Trophoblast cell (in vitro differentiated cells and primary cell): ENCODE measurements around the gene TRIM4.
"Not testable (repeated sequence)": the region's sequence is repeated elsewhere in the genome, so short reads cannot be mapped to it uniquely, and the experiment has no call there.

Experiments used
- DNase-seq, 2 donors: peaks; one replicate each; pipeline ENCODE4 v3.0.0-alpha.2; 2016
- H2AFZ ChIP-seq: 2 replicates; pipeline ENCODE4 v1.6.1; 2013; ENCODE audit warnings: low read length, moderate library complexity, mild to moderate bottlenecking; ENCODE audit not compliant: insufficient read depth, poor library complexity
- H2AK5ac ChIP-seq: 2 replicates; pipeline ENCODE4 v1.6.1; 2013; ENCODE audit warnings: mild to moderate bottlenecking, low read length
- H2BK120ac ChIP-seq: 2 replicates; pipeline ENCODE4 v1.6.1; 2013; ENCODE audit warnings: low read length, mild to moderate bottlenecking, moderate library complexity; ENCODE audit not compliant: insufficient read depth, poor library complexity
- H2BK12ac ChIP-seq: 2 replicates; pipeline ENCODE4 v1.6.1; 2013; ENCODE audit warnings: mild to moderate bottlenecking, low read length, moderate library complexity
- H2BK5ac ChIP-seq: 2 replicates; pipeline ENCODE4 v1.6.1; 2013; ENCODE audit warnings: low read length, low read depth, moderate library complexity, mild to moderate bottlenecking; ENCODE audit not compliant: poor library complexity
- H3K14ac ChIP-seq: 2 replicates; pipeline ENCODE4 v1.6.1; 2013; ENCODE audit warnings: mild to moderate bottlenecking, low read length
- H3K18ac ChIP-seq: 2 replicates; pipeline ENCODE4 v1.6.1; 2013; ENCODE audit warnings: mild to moderate bottlenecking, low read length
- H3K23ac ChIP-seq: 2 replicates; pipeline ENCODE4 v1.6.1; 2013; ENCODE audit warnings: low read length
- H3K27ac ChIP-seq: 2 replicates; pipeline ENCODE4 v1.5.1; 2013; ENCODE audit warnings: low read depth, mild to moderate bottlenecking, inconsistent platforms, low read length, moderate library complexity
- H3K27me3 ChIP-seq: 2 replicates; pipeline ENCODE4 v1.6.1; 2013; ENCODE audit warnings: inconsistent platforms, mild to moderate bottlenecking, low read length, moderate library complexity; ENCODE audit not compliant: insufficient read depth
- H3K36me3 ChIP-seq, 2 experiments: 1 replicate in 1 of 2; 2 replicates in 1 of 2; pipeline ENCODE4 v1.6.1; 2013; ENCODE audit warnings: low read length in 2 of 2, mild to moderate bottlenecking in 2 of 2, moderate library complexity in 1 of 2; ENCODE audit not compliant: insufficient read depth in 2 of 2, control insufficient read depth in 1 of 2
- H3K4ac ChIP-seq: 2 replicates; pipeline ENCODE4 v1.6.1; 2013; ENCODE audit warnings: low read depth, mild to moderate bottlenecking, low read length, moderate library complexity
- H3K4me1 ChIP-seq, 2 experiments: 1 replicate in 1 of 2; 2 replicates in 1 of 2; pipeline ENCODE4 v1.6.1; 2013; ENCODE audit warnings: low read length in 2 of 2, mild to moderate bottlenecking in 2 of 2, moderate library complexity in 1 of 2; ENCODE audit not compliant: insufficient read depth in 2 of 2, control insufficient read depth in 1 of 2
- H3K4me2 ChIP-seq: 2 replicates; pipeline ENCODE4 v1.6.1; 2013; ENCODE audit warnings: inconsistent platforms, mild to moderate bottlenecking, low read length, moderate library complexity
- H3K4me3 ChIP-seq: 2 replicates; pipeline ENCODE4 v1.5.1; 2013; ENCODE audit warnings: mild to moderate bottlenecking, low read depth, low read length, inconsistent platforms
- H3K79me1 ChIP-seq: one replicate; pipeline ENCODE4 v1.6.1; 2013; ENCODE audit warnings: low read length
- H3K79me2 ChIP-seq: 2 replicates; pipeline ENCODE4 v1.6.1; 2013; ENCODE audit warnings: low read length, mild to moderate bottlenecking; ENCODE audit not compliant: control insufficient read depth, insufficient read depth, poor library complexity
- H3K9ac ChIP-seq: 2 replicates; pipeline ENCODE4 v1.6.1; 2013; ENCODE audit warnings: mild to moderate bottlenecking, low read length
- H3K9me3 ChIP-seq: 2 replicates; pipeline ENCODE4 v1.6.1; 2013; ENCODE audit warnings: low read depth, mild to moderate bottlenecking, control low read depth, inconsistent platforms, low read length; ENCODE audit not compliant: insufficient read depth
- H4K12ac ChIP-seq: 2 replicates; pipeline ENCODE4 v1.6.1; 2013; ENCODE audit warnings: low read depth, mild to moderate bottlenecking, low read length, moderate library complexity
- H4K8ac ChIP-seq: 2 replicates; pipeline ENCODE4 v1.6.1; 2013; ENCODE audit warnings: low read depth, mild to moderate bottlenecking, low read length, moderate library complexity
- H4K91ac ChIP-seq: one replicate; pipeline ENCODE4 v1.6.1; 2013; ENCODE audit warnings: low read depth, mild to moderate bottlenecking, low read length, moderate library complexity
- WGBS: extraction: QIAGEN DNeasy Blood & Tissue Kit; methylation state at CpG from one replicate; pipeline ENCODE4 v1.1.7; 2013; ENCODE audit warnings: missing lambda C conversion rate; ENCODE audit not compliant: insufficient read length, insufficient coverage; ENCODE audit errors: extremely low coverage; 5-methylcytosine and 5-hydroxymethylcytosine counted together

TRIM4 gene

DNA sequence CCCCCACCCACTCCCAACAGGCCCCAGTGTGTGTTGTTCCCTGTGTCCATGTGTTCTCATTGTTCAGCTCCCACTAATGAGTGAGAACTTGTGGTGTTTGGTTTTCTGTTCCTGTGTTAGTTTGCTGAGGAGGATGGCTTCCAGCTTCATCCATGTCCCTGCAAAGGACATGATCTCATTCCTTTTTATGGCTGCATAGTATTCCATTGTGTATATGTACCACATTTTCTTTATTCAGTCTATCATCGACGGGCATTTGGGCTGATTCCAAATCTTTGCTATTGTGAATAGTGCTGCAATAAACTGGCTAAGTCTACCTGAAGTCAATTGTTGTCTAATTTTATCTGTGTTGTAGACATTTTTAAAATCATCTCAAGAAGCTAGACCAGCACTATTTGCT is 51.9 kb downstream of the TRIM4 start:
- H4K12ac ChIP-seq, H3K9me3 ChIP-seq, H3K9ac ChIP-seq, H2BK5ac ChIP-seq, H3K23ac ChIP-seq, H2BK120ac ChIP-seq, H4K91ac ChIP-seq, H3K79me2 ChIP-seq, H3K27me3 ChIP-seq, H3K79me1 ChIP-seq, H2BK12ac ChIP-seq, DNase-seq, H3K4me3 ChIP-seq, H3K4ac ChIP-seq, H3K27ac ChIP-seq, H3K14ac ChIP-seq, H4K8ac ChIP-seq, H3K36me3 ChIP-seq, H2AK5ac ChIP-seq, H2AFZ ChIP-seq, H3K4me2 ChIP-seq, H3K4me1 ChIP-seq, H3K18ac ChIP-seq: not testable (repeated sequence)
- WGBS, result no CpG with 5 or more reads among the region's 2 CpGs

DNA sequence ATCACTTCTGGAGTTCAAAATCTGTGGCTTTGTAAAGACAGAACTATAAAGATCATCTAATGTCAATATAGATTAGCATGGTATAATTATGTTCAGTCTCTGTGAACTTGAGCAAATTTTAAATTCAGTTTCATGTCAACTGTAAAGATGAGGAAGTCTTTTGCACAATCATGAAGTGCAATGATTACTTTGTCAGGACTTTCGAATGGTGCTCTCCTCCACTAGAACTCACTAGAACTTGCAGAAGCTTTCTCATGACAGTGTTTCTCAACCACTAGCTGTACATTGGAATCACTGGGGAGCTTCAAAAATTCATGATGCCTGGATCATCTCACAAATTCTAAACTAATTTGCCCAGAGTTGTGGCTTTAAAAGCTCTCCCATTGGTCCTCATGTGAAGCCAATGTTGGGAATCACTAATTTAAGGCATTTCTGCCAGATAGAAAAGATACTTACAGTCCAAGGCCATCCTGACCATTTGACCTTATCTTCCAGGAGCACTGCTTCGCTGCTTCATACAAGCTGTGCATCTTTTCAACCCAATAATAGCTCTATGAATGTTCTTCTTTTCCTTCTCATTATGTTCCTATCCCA is 55.4 kb downstream of the TRIM4 start:
- WGBS, result no CpG with 5 or more reads among the region's 2 CpGs
- no peak overlapping the region for H2AFZ ChIP-seq
- no peak overlapping the region for H2AK5ac ChIP-seq
- H3K23ac ChIP-seq, result no peak overlapping the region
- H2BK12ac ChIP-seq, result no peak overlapping the region
- H4K12ac ChIP-seq, result no peak overlapping the region
- no peaks in the 10 kb centered on the region for H3K36me3 ChIP-seq
- no peak overlapping the region for H2BK5ac ChIP-seq
- no peaks in the 10 kb centered on the region for H3K79me2 ChIP-seq
- no peak overlapping the region for H3K18ac ChIP-seq
- H3K4me1 ChIP-seq, result peaks cover 5 to 10% of the 10 kb centered on the region in 2 experiments
- no peak overlapping the region for H3K27ac ChIP-seq
- no peaks in the 10 kb centered on the region for H3K9me3 ChIP-seq
- H3K4me3 ChIP-seq, result no peak overlapping the region
- H3K9ac ChIP-seq, result no peak overlapping the region
- H3K79me1 ChIP-seq, result no peaks in the 10 kb centered on the region
- no peak overlapping the region for H4K91ac ChIP-seq
- no peaks in the 10 kb centered on the region for H3K27me3 ChIP-seq
- H3K4ac ChIP-seq, result no peak overlapping the region
- H2BK120ac ChIP-seq, result no peak overlapping the region
- H3K4me2 ChIP-seq, result no peak overlapping the region
- no peak for DNase-seq
- no peak overlapping the region for H4K8ac ChIP-seq
- H3K14ac ChIP-seq, result no peak overlapping the region

DNA sequence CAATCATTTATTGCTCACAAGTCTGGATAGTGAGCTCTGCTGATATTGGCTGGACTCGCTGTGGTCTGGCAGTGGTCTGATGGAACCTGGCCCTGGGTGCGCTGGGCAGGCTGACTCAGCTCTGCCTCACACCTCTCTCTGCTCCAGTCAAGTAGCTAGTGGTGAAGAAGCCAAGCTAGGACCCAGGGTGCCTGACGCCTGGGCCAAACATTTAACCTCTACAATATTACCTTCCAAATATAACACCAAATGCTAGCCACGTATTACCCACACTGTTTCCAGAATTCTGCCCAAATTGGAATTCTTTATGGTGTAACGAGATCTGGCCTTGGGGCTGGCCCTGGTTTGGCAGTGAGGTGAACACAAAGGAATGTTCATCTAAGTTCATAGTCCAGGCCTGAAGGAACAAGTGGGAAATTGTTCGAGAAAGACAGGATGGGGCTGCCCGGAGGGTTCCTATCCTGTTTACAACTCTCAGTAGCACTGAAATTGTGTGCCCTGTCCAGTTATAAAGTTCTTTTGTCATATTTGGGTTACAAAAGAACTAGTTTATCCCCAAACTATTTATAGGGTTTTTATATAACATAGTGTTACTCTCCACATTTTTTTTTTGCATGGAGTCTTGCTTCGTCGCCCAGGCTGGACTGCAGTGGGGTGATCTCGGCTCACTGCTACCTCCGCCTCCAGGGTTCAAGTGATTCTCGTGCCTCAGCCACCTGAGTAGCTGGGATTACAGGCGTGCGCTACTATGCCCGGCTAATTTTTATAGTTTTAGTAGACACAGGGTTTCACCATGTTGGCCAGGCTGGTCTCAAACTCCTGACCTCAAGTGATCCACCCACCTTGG is 58.8 kb downstream of the TRIM4 start:
- H2AFZ ChIP-seq, result no peak overlapping the region
- no peaks in the 10 kb centered on the region for H3K79me2 ChIP-seq
- peaks cover 5 to 10% of the 10 kb centered on the region in 2 experiments for H3K4me1 ChIP-seq
- no peak overlapping the region for H3K23ac ChIP-seq
- H3K18ac ChIP-seq, result peak overlapping the region; percentile 29
- no peak overlapping the region for H3K4ac ChIP-seq
- H4K12ac ChIP-seq, result no peak overlapping the region
- peak overlapping the region; percentile 37 for H3K27ac ChIP-seq
- peak overlapping the region; percentile 51 for H2BK12ac ChIP-seq
- H4K8ac ChIP-seq, result peak overlapping the region; percentile 22
- H3K27me3 ChIP-seq, result no peaks in the 10 kb centered on the region
- H3K9ac ChIP-seq, result no peak overlapping the region
- no peak overlapping the region for H4K91ac ChIP-seq
- H2BK5ac ChIP-seq, result peak overlapping the region; percentile 41
- peak; percentile 11 to 34 for DNase-seq
- no CpG with 5 or more reads among the region's 15 CpGs for WGBS
- H3K79me1 ChIP-seq, result no peaks in the 10 kb centered on the region
- H3K9me3 ChIP-seq, result no peaks in the 10 kb centered on the region
- H3K36me3 ChIP-seq, result no peaks in the 10 kb centered on the region
- no peak overlapping the region for H2AK5ac ChIP-seq
- peak overlapping the region; percentile 4 for H3K4me2 ChIP-seq
- no peak overlapping the region for H3K4me3 ChIP-seq
- no peak overlapping the region for H3K14ac ChIP-seq
- H2BK120ac ChIP-seq, result peak overlapping the region; percentile 14

DNA sequence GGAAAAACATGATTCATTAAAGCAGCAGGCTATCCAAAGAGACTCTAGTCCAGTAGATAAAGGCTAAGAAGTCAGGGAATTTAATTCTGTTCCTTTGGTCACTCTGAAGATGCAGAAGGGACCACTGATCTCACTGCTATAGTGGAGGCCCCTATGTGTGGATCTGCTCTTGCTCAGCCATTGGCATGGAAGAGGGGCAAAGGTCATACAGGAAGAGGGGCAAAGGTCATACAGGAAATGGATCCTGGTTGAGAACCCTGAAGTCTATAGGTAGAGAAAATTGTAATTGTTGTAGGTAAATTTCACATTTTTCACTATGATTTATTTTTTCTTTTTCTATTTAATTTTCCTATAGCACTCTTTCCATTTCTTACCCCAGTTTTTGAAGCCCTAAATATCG is 64.1 kb downstream of the TRIM4 start:
- H2AFZ ChIP-seq, result no peak overlapping the region
- no CpG with 5 or more reads among the region's 1 CpG for WGBS
- H3K9me3 ChIP-seq, result no peaks in the 10 kb centered on the region
- H4K8ac ChIP-seq, result no peak overlapping the region
- H2AK5ac ChIP-seq, result no peak overlapping the region
- no peak overlapping the region for H2BK5ac ChIP-seq
- H3K4ac ChIP-seq, result no peak overlapping the region
- H3K4me2 ChIP-seq, result no peak overlapping the region
- no peak overlapping the region for H2BK120ac ChIP-seq
- no peak overlapping the region for H3K9ac ChIP-seq
- H3K27me3 ChIP-seq, result no peaks in the 10 kb centered on the region
- H3K4me1 ChIP-seq, result peaks cover 4 to 8% of the 10 kb centered on the region in 2 experiments
- H3K4me3 ChIP-seq, result no peak overlapping the region
- H4K91ac ChIP-seq, result no peak overlapping the region
- no peak for DNase-seq
- no peaks in the 10 kb centered on the region for H3K36me3 ChIP-seq
- H3K27ac ChIP-seq, result no peak overlapping the region
- H3K79me2 ChIP-seq, result no peaks in the 10 kb centered on the region
- no peak overlapping the region for H3K14ac ChIP-seq
- H3K79me1 ChIP-seq, result no peaks in the 10 kb centered on the region
- no peak overlapping the region for H4K12ac ChIP-seq
- no peak overlapping the region for H2BK12ac ChIP-seq
- H3K23ac ChIP-seq, result no peak overlapping the region
- no peak overlapping the region for H3K18ac ChIP-seq
